HCT116 (cell line): ENCODE results near the gene SEMA3E. TPM values are rescaled to one million over a fixed set of nuclear protein-coding genes. Genes with fewer than 3 reads are reported as not detected.

Source experiments
- ATAC-seq: fragments of 200-7000 bp; cut with Tn5 transposase; 2 replicates; pipeline ENCODE4 v1.9.1; 2020; ENCODE audit warnings: mild to moderate bottlenecking, moderate library complexity
- BruUV-seq: library from RNA; stranded (reverse); fragments of 400-500 nt; replicated peaks from 2 replicates; lab custom pipeline; 2021; lab: Mats Ljungman, UMichigan
- CTCF ChIA-PET: fragments of 300-600 bp; sonication (Branson Sonifier 250); formaldehyde crosslinking; loops from one replicate; lab custom pipeline; 2021; ENCODE audit warnings: antibody characterized with exemption; lab: Charles Lee
- POLR2A ChIA-PET: fragments of 300-600, 350-600 bp; sonication (Branson Sonifier 250); formaldehyde crosslinking; loops from one replicate; lab custom pipeline; 2021; ENCODE audit warnings: antibody characterized with exemption; lab: Charles Lee
- RAD21 ChIA-PET, 2 experiments: fragments of 300-600 bp; sonication (Branson Sonifier 250); formaldehyde crosslinking; loops; one replicate each; lab custom pipeline; 2023; ENCODE audit warnings: low total read pairs in 2 of 2; ENCODE audit not compliant: uncharacterized antibody in 2 of 2, unreplicated experiment in 2 of 2, low non-redundant PET in 1 of 2; lab: Charles Lee
- DNase-seq: peaks from one replicate; pipeline ENCODE4 v3.0.0-alpha.2; 2010; ENCODE audit warnings: low read depth, low spot score
- H2AFZ ChIP-seq: fragments of 200-600 bp; shearing (Covaris generic), sonication (generic); 2 replicates; pipeline ENCODE4 v1.6.1; 2017; ENCODE audit warnings: low read depth, mixed run types, mixed read lengths, antibody characterized with exemption, low read length; ENCODE audit not compliant: poor library complexity, severe bottlenecking
- H3K27ac ChIP-seq: 2 replicates; pipeline ENCODE4 v1.5.1; 2012; ENCODE audit warnings: low read depth, low read length
- H3K27me3 ChIP-seq: fragments of 200-600 bp; sonication (generic); 2 replicates; pipeline ENCODE4 v1.6.1; 2016; ENCODE audit warnings: mixed run types, low read length, mixed read lengths; ENCODE audit not compliant: insufficient read depth
- H3K36me3 ChIP-seq, 2 experiments: fragments of 200-500 bp in 1 of 2; fragments of 200-600 bp in 1 of 2; sonication (Bioruptor generic) in 1 of 2; sonication (generic) in 1 of 2; 2 replicates each; pipeline versions ENCODE4 v1.5.1 to v1.6.1; 2014 to 2016; ENCODE audit warnings: low read length in 2 of 2, inconsistent platforms in 1 of 2, mixed read lengths in 1 of 2, mixed run types in 1 of 2; ENCODE audit not compliant: insufficient read depth in 2 of 2, control insufficient read depth in 1 of 2
- H3K4me1 ChIP-seq, 2 experiments: fragments of 200-600 bp in 1 of 2; sonication (generic) in 1 of 2; 2 replicates each; pipeline versions ENCODE4 v1.5.1 to v1.6.1; 2012 to 2017; ENCODE audit warnings: low read length in 2 of 2, inconsistent platforms in 1 of 2, mild to moderate bottlenecking in 1 of 2, mixed read lengths in 1 of 2, mixed run types in 1 of 2, moderate library complexity in 1 of 2; ENCODE audit not compliant: insufficient read depth in 2 of 2, control insufficient read depth in 1 of 2
- H3K4me2 ChIP-seq: fragments of 200-600 bp; sonication (generic); 2 replicates; pipeline ENCODE4 v1.6.1; 2017; ENCODE audit warnings: mixed run types, low read length, mixed read lengths
- H3K4me3 ChIP-seq, 2 experiments: fragments of 200-600 bp in 1 of 2; sonication (generic) in 1 of 2; replicated peaks in 1 of 2; 2 replicates each; pipeline ENCODE4 v1.5.1; 2011 to 2016; ENCODE audit warnings: low read length in 2 of 2, control low read depth in 1 of 2, low read depth in 1 of 2, mild to moderate bottlenecking in 1 of 2, mixed read lengths in 1 of 2, mixed run types in 1 of 2
- H3K79me2 ChIP-seq: fragments of 200-600 bp; sonication (generic); 2 replicates; pipeline ENCODE4 v1.6.1; 2017; ENCODE audit warnings: mild to moderate bottlenecking, mixed run types, low read length, moderate library complexity, mixed read lengths; ENCODE audit not compliant: insufficient read depth
- H3K9ac ChIP-seq: fragments of 200-600 bp; sonication (generic); 2 replicates; pipeline ENCODE4 v1.6.1; 2016; ENCODE audit warnings: low read length, mixed read lengths
- H3K9me2 ChIP-seq: fragments of 200-600 bp; sonication (generic), shearing (Covaris generic); 2 replicates; pipeline ENCODE4 v1.6.1; 2017; ENCODE audit warnings: mixed run types, mild to moderate bottlenecking, moderate library complexity; ENCODE audit not compliant: insufficient read depth
- H3K9me3 ChIP-seq, 2 experiments: fragments of 200-500 bp in 1 of 2; fragments of 200-600 bp in 1 of 2; sonication (Bioruptor generic) in 1 of 2; sonication (generic) in 1 of 2; 2 replicates each; pipeline ENCODE4 v1.6.1; 2014 to 2017; ENCODE audit warnings: low read length in 2 of 2, mixed read lengths in 2 of 2, inconsistent platforms in 1 of 2, low read depth in 1 of 2, mild to moderate bottlenecking in 1 of 2, mixed run types in 1 of 2, moderate library complexity in 1 of 2; ENCODE audit not compliant: control insufficient read depth in 1 of 2, insufficient read depth in 1 of 2
- H4K20me1 ChIP-seq: fragments of 200-600 bp; sonication (generic), shearing (Covaris generic); 2 replicates; pipeline ENCODE4 v1.6.1; 2017; ENCODE audit warnings: mixed run types, mild to moderate bottlenecking, moderate library complexity; ENCODE audit not compliant: insufficient read depth
- CBX3 ChIP-seq: IDR thresholded peaks from 2 replicates; pipeline ENCODE4 v1.6.1; 2012; ENCODE audit warnings: low read depth
- CEBPB ChIP-seq: IDR thresholded peaks from 2 replicates; pipeline ENCODE4 v1.6.1; 2012; ENCODE audit warnings: low read depth
- EGR1 ChIP-seq: IDR thresholded peaks from 2 replicates; pipeline ENCODE4 v1.6.1; 2012; ENCODE audit warnings: low read depth
- EZH2 ChIP-seq: fragments of 200-600 bp; sonication (generic); IDR thresholded peaks from 2 replicates; pipeline ENCODE4 v1.6.1; 2017; ENCODE audit warnings: antibody characterized with exemption, mixed run types
- FOSL1 ChIP-seq: IDR thresholded peaks from 2 replicates; pipeline ENCODE4 v1.6.1; 2012; ENCODE audit warnings: low read depth
- POLR2A ChIP-seq: IDR thresholded peaks from 2 replicates; pipeline ENCODE4 v1.7.0; 2011; ENCODE audit warnings: borderline replicate concordance; ENCODE audit not compliant: insufficient read depth, insufficient read length; ENCODE audit errors: extremely low read depth
- POLR2AphosphoS5 ChIP-seq: IDR thresholded peaks from 2 replicates; pipeline ENCODE4 v1.6.1; 2011; ENCODE audit warnings: mild to moderate bottlenecking, low read depth, low read length, moderate library complexity
- RAD21 ChIP-seq: IDR thresholded peaks from 2 replicates; pipeline ENCODE4 v1.6.1; 2012; ENCODE audit warnings: low read depth, mild to moderate bottlenecking
- REST ChIP-seq: IDR thresholded peaks from 2 replicates; pipeline ENCODE4 v1.6.1; 2012; ENCODE audit warnings: low read depth
- SRF ChIP-seq: IDR thresholded peaks from 2 replicates; pipeline ENCODE4 v1.6.1; 2012; ENCODE audit warnings: low read depth
- ZNF274 ChIP-seq: fragments of 200-500 bp; sonication (Bioruptor generic); IDR thresholded peaks from 2 replicates; pipeline ENCODE4 v1.6.1; 2014; ENCODE audit warnings: mild to moderate bottlenecking, low read depth, low read length, inconsistent platforms
- intact Hi-C: fragments of 100-400 bp; cut with micrococcal nuclease; formaldehyde crosslinking; loops from 2 replicates; pipeline ENCODE4 v1.10.0; 2022
- total RNA-seq: library from RNA; stranded (reverse); gene quantifications from one replicate; pipeline ENCODE4 v1.2.1, GENCODE V29; 2021; ENCODE audit not compliant: unreplicated experiment
- TF ChIP-seq, protein P1 (sequence below): IDR thresholded peaks from 2 replicates; pipeline ENCODE4 v1.6.1; 2012
- TF ChIP-seq, protein P2 (sequence below), 3 experiments: fragments of 200-600 bp in 1 of 3; sonication (generic) in 1 of 3; IDR thresholded peaks in 2 of 3; conservative IDR thresholded peaks in 1 of 3; 2 replicates each; pipeline ENCODE4 v1.5.1; 2012 to 2017; ENCODE audit warnings: low read depth in 2 of 3, low read length in 2 of 3, antibody characterized with exemption in 1 of 3, borderline replicate concordance in 1 of 3, control low read depth in 1 of 3, mild to moderate bottlenecking in 1 of 3, mixed read lengths in 1 of 3, mixed run types in 1 of 3, moderate library complexity in 1 of 3; ENCODE audit not compliant: insufficient read depth in 1 of 3

Gene SEMA3E
- total RNA-seq, 1 experiment from 2014 or later: 1.6 TPM

- no peak for TF ChIP-seq POLR2AphosphoS5
- no peak for TF ChIP-seq EGR1
- TF ChIP-seq, protein P1, sequence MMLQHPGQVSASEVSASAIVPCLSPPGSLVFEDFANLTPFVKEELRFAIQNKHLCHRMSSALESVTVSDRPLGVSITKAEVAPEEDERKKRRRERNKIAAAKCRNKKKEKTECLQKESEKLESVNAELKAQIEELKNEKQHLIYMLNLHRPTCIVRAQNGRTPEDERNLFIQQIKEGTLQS: no peak
- TF ChIP-seq POLR2A: no peak
- TF ChIP-seq SRF: no peak
- TF ChIP-seq, protein P2, sequence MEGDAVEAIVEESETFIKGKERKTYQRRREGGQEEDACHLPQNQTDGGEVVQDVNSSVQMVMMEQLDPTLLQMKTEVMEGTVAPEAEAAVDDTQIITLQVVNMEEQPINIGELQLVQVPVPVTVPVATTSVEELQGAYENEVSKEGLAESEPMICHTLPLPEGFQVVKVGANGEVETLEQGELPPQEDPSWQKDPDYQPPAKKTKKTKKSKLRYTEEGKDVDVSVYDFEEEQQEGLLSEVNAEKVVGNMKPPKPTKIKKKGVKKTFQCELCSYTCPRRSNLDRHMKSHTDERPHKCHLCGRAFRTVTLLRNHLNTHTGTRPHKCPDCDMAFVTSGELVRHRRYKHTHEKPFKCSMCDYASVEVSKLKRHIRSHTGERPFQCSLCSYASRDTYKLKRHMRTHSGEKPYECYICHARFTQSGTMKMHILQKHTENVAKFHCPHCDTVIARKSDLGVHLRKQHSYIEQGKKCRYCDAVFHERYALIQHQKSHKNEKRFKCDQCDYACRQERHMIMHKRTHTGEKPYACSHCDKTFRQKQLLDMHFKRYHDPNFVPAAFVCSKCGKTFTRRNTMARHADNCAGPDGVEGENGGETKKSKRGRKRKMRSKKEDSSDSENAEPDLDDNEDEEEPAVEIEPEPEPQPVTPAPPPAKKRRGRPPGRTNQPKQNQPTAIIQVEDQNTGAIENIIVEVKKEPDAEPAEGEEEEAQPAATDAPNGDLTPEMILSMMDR (IDR thresholded peaks at IDR 0.05 in 2 of 3, conservative IDR thresholded peaks at IDR 0.05 in 1 of 3; ENCODE audit: borderline replicate concordance in 1 of 3, insufficient read depth in 1 of 3, low read depth in 2 of 3, low read length in 2 of 3): peak; percentile 52 to 74 (median 72); a peak in 5 of 6 replicates
- TF ChIP-seq RAD21: peak; percentile 76
- no peak for TF ChIP-seq ZNF274
- no peak for TF ChIP-seq CBX3
- no peak for TF ChIP-seq CEBPB
- no peak for TF ChIP-seq EZH2
- TF ChIP-seq REST: no peak
- TF ChIP-seq FOSL1: no peak
- H3K27me3 ChIP-seq: no peaks in the 10 kb centered on the region
- no peak overlapping the region for H3K9ac ChIP-seq
- H3K4me1 ChIP-seq: no peaks in the 10 kb centered on the region
- ChIA-PET RAD21 (no interaction called here), POLR2A (no interaction called here), CTCF (no interaction called here)
- ATAC-seq (peak; percentile 52), DNase-seq (peak; percentile 36)
- H3K9me2 ChIP-seq: no peaks in the 10 kb centered on the region
- no peak overlapping the region for H3K4me2 ChIP-seq
- H2AFZ ChIP-seq: peak overlapping the region; percentile 77
- no peaks in the 10 kb centered on the region for H3K79me2 ChIP-seq
- no peaks in the 10 kb centered on the region for H3K9me3 ChIP-seq
- no peaks in the 10 kb centered on the region for H4K20me1 ChIP-seq
- no peaks in the 10 kb centered on the region for H3K36me3 ChIP-seq
- intact Hi-C loops: loop anchor here (1.0 to 2.0 kb wide), 3 partner anchors 102 to 518 kb away; no protein-coding TSS in a partner anchor
- BruUV-seq: no TSS peak
- H3K4me3 ChIP-seq: no peak overlapping the region
- no peak overlapping the region for H3K27ac ChIP-seq
Observed at GRCh38 chr7:83410989-83411591, 237.8 kb downstream of the SEMA3E start.
